Measurements from ENCODE around the gene JAKMIP1.
"Not testable (repeated sequence)": the region's sequence is repeated elsewhere in the genome, so short reads cannot be mapped to it uniquely, and the experiment has no call there.

Gene JAKMIP1

DNA sequence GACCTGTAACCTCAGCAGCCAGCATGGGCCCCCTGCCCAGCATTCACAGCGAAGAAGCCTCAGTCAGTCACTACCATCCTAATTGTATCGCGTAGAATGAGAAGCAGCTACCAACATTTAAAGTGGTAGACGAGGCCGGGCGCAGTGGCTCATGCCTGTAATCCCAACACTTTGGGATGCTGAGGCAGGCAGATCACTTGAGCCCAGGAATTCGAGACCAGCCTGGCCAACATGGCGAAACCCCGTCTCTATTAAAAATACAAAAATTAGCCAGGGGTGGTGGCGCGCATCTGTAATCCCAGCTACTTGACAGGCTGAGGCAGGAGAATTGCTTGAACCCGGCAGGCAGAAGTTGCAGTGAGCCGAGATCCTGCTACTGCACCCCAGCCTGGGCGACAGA is 59.3 kb downstream of the JAKMIP1 start:
- not testable (repeated sequence) for DNase-seq

GRCh38 chr4:6137747-6138135 is 62.6 kb downstream of the JAKMIP1 start:
- DNase-seq: no peak

DNA sequence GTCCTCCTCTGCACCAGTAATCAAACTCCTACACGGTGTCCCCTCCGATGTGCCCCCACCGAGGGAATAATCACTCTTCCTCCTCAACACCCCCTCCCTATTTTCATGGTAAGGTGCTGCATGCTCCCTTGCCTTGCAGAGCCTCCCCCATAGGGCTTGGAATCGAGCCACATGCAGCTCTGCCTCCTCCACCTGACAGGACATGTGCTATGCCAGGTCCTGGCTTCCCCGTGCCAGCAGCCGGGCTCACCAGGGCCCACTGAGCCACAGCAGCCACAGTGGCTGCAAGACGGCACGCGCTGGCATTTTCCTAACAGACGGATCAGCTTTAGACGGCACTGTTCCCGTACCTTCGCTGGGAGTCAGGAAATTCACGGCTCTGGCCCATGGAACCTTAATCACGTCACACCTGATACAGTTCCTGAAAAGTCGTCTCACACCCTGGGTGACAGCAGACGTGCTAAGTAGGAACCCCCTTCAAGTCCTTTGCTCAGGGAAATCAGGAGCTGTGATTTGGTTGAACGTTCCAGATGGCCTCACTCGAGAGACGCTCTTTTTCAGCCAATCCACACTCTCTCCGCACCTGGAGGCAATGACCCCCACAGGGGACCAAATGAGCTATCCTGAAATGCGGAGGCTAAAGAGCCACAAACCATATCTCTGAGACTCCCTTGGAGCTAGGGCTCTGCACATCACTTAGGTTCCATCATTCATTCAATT is 63.2 kb downstream of the JAKMIP1 start:
- DNase-seq: no peak

DNA sequence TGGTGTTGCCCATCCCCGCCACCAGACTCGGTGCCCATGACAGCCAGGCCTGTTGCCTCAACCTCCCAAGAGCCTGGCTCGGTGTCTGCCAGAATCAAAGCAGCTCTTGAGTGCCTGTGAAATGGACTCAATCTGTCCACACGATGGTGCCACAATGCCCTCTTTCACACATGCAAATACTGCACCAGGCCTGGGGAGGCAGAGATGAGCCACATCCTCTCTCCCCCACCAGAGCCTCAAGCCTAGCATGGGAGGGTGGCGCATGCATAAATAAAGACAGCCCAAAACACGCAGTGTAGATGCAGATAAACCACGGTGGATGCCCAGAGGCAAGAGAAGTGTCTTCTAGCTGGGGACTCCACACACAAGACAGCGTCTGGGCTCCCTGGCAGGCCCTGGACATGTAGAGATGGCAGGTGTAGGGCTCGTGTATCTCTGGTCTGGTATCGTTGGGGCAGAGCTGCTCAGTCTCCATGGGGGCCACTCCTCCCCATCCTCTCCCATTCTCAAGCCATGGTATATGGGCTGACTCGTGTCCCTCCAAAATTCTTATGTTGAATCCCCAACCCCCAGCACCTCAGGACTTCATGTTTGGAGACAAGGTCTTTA is 65.6 kb downstream of the JAKMIP1 start:
- no peak for DNase-seq

GRCh38 chr4:6132716-6133115 is 67.6 kb downstream of the JAKMIP1 start:
- DNase-seq: no peak

DNA sequence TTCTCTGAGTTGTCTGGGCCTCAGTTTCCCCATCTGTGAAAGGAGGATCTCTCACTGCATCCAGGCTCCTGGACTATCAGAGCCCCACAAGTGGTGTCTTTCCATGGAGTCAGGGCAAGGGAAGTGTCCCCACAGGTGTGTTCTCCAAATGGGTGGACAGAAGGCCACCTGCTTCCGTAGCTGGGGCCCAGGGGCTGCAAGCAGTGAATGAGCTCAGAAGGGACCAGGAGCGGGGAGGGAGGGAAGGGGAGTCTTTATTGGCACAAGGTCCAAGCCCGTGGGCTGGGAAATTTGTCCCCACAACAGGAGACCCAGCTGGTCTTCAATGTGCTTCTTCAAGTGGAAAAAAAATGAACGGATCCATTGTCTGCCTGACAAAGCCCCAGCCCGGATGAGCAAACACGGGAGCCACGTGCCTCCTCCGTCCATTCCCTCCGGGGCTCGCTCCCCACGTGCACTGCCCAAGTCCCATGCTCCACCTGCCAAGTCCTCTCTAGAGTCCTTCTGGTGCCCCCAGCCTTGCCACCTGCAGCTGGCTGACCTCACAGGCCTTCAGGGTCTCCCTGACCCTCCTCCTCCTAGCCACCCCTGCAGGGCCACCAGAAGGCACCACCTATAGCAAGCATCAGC is 72.0 kb downstream of the JAKMIP1 start:
- DNase-seq: no peak

GRCh38 chr4:6126971-6127745 is 73.2 kb downstream of the JAKMIP1 start:
- DNase-seq: no peak

- no peak for DNase-seq
Measured at GRCh38 chr4:6125103-6125651, 75.2 kb downstream of the JAKMIP1 start.

DNA sequence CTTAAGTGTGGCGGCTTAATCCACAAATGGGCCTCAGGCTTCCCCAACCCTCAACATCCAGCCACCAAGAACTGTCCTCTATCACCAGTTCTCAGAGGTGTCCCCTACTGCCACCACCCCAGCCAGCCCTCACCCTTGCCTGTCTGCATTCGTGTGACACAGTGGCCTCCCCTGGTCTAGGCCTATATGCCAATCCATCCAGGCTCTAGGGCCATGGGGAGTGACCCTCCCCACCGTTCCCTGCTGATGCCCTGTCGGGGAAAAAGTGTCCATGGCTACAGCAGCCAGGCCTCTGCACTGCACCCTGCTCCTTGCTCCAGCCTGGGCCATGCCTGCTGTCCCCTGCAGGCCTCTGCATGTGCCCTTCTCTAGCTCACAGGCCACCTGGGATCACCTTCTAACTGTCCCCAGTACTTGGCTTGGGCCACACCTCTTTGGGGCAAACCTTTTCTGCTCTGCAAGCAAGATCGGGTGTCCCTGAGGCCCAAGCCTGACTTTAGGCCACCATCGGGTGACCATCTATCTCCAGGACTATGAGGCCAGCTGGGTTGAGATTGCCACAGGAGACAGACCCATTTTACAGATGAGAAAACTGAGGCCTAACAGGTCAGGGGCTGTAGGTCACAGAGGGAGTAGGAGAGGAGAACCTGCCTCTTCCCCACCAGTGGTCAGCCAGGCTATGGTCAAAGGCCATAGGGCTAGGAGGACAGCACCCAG is 75.8 kb downstream of the JAKMIP1 start:
- no peak for DNase-seq

- no peak for DNase-seq
Measured at GRCh38 chr4:6123976-6124375, 76.4 kb downstream of the JAKMIP1 start.

DNA sequence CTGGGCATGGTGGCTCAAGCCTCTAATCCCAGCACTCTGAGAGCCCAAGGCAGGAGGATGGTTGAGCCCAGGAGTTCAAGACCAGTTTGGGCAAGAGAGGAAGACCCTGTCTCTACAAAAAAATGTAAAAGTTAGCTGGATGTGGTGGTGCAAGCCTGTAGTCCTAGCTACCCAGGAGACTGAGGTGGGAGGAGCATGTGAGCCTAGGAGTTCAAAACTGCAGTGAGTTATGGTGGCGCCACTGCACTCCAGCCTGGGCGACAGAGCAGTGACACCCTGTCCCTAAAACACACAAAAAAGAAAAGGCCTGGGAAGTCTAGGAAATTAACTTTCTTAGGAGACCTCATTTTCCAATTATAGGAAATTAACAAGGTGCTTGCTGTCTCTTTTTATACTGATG is 76.8 kb downstream of the JAKMIP1 start:
- no peak for DNase-seq

- no peak for DNase-seq
Measured at GRCh38 chr4:6123116-6123515, 77.2 kb downstream of the JAKMIP1 start.

DNA sequence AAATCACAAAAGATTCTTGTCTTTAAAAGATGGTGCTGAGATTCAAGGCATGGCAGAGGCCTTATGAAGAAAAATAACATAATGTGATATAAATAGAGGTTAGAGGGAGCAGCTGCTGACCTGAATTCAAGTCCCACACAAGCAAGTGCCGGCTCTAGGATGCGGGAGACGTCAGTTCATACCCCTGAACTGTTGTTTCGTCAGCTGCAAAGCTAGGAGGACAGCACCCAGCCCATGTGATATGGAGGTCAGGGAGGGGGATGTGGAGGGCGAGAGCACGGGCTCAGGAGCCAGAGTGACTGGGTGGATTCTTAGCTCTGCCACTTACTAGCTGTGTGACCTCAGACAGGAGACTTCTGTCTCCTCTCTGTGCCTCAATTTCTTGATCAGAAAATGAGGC is 77.9 kb downstream of the JAKMIP1 start:
- no peak for DNase-seq

DNA sequence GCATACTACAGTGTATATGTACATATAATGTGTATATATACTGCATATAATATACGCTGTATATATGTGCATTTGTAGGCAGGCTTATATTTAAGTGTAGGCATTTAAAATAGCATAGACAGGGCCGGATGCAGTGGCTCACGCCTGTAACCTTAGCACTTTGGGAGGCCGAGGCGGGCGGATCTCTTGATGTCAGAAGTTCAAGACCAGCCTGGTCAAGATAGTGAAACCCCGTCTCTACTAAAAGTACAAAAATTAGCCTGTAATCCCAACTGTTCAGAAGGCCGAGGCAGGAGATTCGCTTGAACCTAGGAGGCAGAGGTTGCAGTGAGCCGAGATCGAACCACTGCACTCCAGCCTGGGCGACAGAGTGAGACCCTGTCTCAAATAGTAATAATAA is 78.4 kb downstream of the JAKMIP1 start:
- DNase-seq: no peak

- DNase-seq: no peak
Measured at GRCh38 chr4:6121276-6121850, 79.0 kb downstream of the JAKMIP1 start.

DNA sequence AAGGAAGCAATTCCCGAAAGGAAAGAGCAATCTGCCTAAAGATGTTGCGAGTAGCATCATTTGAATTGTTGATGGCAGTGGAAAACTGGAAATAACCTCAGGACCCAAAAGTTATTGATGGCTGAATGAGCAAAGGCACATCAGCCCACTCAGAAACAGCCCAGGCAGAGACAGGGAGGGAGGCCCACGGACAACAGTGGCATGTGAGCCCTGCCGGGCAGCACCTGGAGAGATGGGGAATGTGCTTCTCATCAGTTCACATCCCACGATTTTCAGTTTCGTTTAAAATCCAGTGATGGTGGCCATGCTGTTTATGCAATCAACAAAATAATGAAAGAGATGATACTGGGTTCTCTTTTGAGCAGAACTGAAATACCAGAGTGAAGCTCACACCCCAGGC is 80.0 kb downstream of the JAKMIP1 start:
- DNase-seq: no peak

DNA sequence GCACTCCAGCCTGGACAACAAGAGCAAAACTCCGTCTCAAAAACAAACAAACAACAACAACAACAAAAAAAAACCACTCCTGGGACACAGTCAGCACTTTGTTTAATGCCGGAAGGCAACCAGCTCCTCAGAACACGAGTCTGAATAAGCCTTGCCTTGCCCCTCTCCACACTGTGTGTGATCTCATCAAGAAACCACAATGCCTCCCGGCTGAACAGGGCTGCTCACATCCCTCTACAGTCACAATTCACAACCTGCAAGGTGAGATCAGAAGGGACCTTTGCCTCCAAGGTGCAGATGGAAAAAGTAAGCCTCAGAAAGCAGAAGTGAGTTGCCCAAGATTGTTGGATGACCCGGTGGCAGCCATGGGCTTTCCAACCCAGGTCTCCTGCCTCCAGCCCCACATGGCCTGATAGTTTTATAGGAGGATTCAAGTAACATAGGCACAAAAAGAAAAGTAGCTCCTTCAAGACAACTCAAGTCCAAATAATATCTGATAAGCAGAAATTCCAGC is 80.8 kb downstream of the JAKMIP1 start:
- no peak for DNase-seq

DNA sequence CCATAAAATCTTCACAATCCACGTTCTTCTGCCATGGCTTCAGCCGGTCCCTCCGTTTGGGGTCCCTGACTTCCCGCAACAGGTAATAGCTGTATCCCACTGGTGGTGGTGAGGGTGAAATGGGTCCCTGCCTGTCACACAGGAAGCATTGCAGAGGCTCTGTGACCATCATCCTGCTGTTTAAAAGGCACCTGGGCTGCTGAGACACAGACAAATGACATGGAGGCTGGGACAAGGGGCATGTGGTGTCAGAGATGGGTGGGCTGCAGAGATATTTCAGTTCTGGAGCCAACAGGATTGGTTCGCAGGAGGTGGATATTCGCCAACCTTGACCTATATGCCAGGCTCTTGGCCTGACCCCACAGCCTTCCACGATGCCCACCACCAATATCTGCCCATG is 82.1 kb downstream of the JAKMIP1 start:
- no peak for DNase-seq

GRCh38 chr4:6116696-6117285 is 83.6 kb downstream of the JAKMIP1 start:
- no peak for DNase-seq

DNA sequence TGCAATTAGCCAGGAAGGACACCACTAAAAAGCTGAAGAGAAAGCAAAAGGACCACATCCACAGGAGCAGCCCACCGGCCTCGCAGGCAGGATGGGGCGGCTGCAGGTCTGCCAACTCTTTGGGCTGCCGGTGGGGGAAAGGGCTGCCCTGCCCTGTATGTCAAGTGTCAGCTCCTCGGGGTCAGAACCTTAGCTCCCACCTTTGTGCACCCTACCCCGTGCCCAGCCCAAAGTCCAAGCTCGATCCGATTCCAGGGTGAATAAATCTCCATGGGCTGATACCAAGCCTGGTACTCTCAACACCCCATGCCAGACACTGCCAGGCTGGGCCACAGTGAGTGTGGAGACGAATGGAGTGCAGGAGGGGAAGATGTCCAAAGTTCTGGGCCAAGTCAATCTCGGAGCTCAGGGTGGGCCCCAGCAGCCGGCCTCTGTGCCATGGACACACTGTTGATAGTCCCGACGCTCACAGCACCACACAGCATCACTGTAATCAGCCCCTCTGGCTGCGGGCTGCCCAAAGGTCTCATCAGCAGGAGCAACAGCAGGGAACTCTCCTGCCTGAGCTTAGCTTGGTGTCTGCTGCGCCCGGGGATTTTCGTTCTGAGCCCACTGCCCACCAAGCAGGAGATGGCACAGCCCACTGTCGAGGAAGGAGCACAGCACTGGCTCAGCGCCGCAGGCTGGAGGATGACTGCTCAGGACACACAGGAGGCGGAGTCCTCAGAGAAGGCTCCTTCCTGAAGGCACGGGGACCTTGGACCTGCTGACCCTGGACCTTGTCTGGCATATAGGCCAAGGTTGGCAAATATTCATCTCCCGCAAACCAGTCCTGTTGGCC is 84.4 kb downstream of the JAKMIP1 start:
- no peak for DNase-seq

DNA sequence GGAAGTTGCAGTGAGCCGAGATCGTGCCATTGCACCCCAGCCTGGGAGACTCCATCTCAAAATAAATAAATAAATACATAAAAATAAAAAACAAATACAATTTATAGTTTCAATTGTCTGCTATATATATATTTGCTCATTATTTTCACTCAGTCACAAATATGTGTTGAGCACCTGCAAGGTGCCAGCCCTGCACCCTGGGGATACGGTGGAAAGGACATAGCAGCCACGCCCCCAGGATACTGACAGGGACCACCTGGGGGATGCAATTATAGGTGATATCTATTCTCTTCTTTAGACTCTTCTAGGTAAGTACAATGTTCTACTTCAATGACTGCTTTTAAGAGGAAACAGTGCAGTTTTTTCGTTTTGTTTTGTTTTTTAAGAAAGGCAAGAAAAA is 85.0 kb downstream of the JAKMIP1 start:
- DNase-seq: no peak
